GM21381 (cell line): ENCODE measurements around the gene SLC6A2.

Experiments used
- ATAC-seq: cut with Tn5 transposase; IDR thresholded peaks from one replicate; pipeline ENCODE4 v1.9.1; 2021; ENCODE audit warnings: mild to moderate bottlenecking, moderate library complexity; ENCODE audit not compliant: unreplicated experiment

Gene SLC6A2

GRCh38 chr16:55647343-55647742 lies 8.4 kb upstream of the SLC6A2 start:
- ATAC-seq = no peak

- no peak for ATAC-seq
Observed at GRCh38 chr16:55647798-55648197, 8.0 kb upstream of the SLC6A2 start.

DNA sequence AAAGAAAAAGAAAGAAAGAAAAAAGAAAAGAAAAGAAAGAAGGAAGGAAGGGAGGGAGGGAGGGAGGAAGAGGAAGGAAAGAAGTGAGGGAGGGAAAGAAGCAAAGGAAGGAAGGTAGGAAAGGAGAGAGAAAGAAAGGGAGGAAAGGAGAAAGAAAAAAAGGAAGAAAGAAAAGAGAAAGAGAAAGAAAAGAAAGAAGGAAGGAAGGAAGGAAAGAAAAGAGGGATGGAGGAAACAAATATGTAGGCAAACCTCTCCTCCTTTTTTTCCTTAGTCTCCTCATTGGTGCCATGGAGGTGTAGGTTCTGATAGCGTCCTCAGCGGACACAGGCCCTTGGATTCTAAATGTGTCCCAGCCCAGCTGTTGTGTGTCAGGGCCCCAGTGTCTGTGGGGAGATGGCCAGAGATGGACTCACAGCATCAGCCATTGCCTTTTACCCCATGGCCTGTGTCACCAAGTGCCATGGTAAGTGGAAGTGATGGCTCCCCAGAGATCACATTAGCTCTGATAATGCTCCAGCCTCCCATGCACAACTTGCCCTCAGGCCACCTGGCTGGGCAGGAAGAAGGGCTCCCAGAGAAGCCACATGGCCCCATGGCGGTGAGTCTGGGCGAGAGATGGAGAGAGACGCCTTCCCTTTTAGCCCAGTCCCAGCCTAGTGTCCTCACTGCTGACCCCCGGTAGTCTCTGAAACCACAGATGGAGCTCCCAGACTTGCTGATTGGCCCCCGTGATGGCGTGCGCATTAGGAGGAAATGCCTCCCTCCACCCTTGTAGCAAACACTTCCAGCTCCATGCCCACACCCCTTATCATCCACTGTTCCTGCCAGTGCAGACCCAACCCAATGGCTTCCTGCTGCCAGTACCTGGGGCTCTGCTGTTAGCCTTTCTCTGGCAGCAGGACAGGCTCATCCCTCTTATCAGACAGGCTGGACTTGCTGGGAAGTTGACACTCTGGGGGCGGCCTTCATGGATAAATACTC lies 3.7 kb upstream of the SLC6A2 start:
- no peak for ATAC-seq

- ATAC-seq = no peak
Observed at GRCh38 chr16:55653106-55653505, 2.7 kb upstream of the SLC6A2 start.

- no peak for ATAC-seq
Observed at GRCh38 chr16:55655381-55655896, 349 bp upstream of the SLC6A2 start.

GRCh38 chr16:55656691-55657092 lies 904 bp downstream of the SLC6A2 start:
- no peak for ATAC-seq

- no peak for ATAC-seq
Observed at GRCh38 chr16:55657616-55658015, 1.8 kb downstream of the SLC6A2 start.

DNA sequence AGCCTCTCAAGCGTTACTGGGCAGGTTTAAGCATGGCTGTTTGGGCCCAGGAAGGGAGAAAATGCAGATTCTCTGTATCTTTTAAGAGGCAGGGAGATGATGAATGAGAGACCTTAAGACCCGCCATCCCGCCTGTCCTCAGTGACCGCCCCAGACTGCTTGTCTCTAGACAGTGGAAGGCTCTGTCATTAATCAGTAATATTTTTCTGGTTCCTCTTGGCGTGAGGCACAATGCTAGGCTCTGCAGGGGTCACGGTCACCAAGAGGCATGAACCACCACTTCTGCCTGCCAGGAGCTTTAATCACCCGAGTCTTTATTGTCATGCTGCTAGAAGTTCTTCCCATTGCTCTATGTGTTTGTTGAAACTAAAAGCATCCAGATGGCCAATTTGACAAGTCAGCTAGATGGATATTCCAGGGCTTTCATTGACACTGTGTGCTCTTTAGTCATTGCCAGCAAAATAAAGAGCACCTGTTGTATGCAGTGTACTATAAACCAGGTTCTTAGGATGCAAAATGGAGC lies 3.2 kb downstream of the SLC6A2 start:
- no peak for ATAC-seq

- ATAC-seq = no peak
Observed at GRCh38 chr16:55660026-55660425, 4.2 kb downstream of the SLC6A2 start.

- no peak for ATAC-seq
Observed at GRCh38 chr16:55660828-55661227, 5.0 kb downstream of the SLC6A2 start.

DNA sequence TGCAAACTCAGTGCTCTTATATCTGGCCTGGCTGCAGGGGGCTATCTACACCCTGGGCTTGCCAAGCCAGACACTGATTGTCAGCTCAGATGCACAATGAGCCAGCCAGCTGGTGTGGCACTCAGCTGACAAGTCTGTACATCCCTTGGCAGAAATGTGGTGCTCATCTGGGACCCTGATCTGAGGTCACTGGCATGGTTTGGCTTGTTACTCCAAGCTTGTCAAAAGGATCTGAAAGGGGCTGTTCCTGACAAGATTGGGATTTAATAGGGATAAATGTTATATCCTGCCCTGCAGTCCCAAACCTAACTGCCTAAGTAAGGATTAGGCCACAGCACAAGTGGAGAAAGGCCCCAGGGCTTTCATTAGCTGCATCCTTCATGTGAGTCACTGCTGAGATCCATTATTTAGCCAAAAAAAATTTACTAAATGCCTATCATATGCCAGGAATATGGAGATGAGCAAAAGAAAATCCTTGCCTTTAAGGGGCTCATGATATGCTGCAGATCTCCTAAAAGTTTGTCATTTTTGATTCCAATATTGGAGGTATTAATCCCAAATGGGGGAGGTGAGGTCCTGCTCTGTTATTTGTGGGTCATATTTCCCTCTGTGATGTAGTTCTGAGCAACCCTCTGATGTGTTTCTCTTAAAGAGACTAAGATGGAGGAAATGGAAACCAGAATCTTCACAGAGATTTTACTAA lies 6.3 kb downstream of the SLC6A2 start:
- no peak for ATAC-seq

DNA sequence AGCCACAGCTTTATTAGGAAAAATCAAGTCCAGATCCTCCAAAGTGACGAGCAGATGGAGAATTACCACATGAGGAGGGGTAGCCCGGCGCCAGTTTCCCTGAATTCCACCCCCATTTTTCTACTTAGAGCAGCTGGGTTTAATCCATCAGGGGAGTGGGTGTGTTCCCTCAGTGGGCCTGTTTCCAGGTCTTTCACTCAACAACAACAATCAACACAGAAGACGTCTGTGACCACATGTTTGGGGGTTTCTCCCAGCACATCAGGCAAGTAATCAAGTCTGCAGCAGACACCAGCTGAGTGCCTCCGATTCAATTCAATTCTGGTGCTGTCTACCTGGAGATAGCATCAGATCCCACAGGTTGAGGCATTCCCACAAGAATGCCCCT lies 6.8 kb downstream of the SLC6A2 start:
- ATAC-seq = no peak

DNA sequence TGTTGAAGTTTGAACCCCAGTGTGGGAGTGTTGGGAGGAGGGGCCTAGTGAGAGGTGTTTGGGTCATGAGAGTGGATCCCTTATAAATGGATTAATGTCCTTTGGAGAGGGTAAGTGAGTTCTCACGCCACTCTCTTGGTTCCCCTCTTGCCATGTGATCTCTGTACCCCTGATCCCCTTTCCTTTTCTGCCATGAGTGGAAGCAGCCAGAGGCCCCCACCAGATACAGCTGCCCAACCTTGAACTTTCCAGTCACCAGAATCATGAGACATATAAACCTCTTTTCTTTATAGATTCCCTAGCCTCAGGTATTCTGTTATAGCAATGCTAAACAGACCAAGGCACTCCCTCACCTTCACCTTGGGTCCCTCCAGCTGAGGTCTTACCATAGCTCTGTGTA lies 7.4 kb downstream of the SLC6A2 start:
- ATAC-seq = no peak

- no peak for ATAC-seq
Observed at GRCh38 chr16:55663765-55664677, 8.2 kb downstream of the SLC6A2 start.

GRCh38 chr16:55664786-55665407 lies 9.1 kb downstream of the SLC6A2 start:
- no peak for ATAC-seq

GRCh38 chr16:55665511-55665910 lies 9.7 kb downstream of the SLC6A2 start:
- no peak for ATAC-seq

DNA sequence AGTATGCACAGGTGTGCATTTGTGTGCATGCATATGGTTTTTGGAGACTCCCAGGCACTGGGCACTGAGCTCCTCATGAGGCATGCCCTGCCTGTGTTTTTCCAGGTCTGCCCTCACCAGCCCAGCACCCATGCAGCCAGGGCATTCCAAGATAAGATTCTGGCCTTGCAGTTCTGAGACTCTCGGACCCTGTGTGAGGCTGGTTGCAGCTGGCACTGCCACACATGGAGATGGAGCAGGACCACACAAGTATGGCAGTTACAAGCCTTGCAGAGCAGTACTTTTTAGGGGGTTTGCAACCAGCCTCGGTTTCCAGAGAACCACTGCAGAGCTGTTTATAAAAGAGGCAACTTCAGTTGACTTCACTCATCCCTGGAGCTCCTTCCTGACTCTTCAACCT lies 10.2 kb downstream of the SLC6A2 start:
- no peak for ATAC-seq

- no peak for ATAC-seq
Observed at GRCh38 chr16:55667753-55668152, 12.0 kb downstream of the SLC6A2 start.

DNA sequence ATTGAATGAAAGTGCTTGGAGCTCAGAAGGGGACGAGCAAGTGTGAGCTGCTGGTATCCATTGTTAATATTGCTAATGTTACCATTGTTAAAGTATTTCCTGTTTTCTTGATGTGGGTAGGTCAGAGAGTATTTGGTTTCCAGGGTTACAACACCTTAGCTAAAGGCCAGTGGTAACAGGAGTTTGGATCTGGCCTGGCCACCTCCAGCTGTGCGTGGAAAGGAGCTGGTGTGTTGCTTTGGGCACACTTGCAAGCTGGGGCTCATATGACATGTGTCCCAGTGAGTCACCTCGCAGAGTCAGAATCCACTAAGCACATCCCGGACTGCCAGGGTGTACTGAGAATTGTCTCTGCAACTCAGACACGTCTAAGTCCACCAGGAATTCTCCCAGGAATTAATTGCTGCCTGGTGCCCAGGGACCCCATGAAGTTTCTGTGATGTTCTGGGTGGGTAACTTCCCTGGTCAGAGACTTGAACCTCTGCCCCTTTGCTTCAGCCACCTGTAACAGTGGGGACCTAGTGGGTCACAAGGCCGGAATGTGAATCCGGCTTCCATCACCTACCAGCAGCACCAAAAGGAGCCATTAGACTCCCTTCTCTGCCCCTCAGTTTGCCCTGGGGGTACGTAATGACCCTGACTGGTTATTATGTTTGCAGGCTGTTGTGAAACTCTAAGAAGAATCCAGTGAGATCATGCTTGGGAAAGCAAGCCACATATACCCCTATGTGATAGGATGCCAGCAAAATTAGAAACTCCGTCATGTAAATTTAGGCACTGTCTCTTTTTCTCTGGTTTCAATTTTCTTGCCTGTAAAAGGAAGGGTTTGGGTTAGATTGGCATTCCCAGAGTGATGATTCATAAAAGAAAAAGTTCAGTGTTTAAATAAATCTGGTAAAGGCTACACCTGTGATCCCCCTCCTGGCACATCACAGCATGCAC lies 12.8 kb downstream of the SLC6A2 start:
- no peak for ATAC-seq
